ENCODE measurements around the gene ANKRD11. TPM values are rescaled to one million over a fixed set of nuclear protein-coding genes. Genes with fewer than 3 reads are reported as not detected.
"Not testable (repeated sequence)": the region's sequence is repeated elsewhere in the genome, so short reads cannot be mapped to it uniquely, and the experiment has no call there.

Gene ANKRD11
- total RNA-seq, 8 experiments from 2014 or later, result 22.6 to 148 (median 52.5) TPM

DNA sequence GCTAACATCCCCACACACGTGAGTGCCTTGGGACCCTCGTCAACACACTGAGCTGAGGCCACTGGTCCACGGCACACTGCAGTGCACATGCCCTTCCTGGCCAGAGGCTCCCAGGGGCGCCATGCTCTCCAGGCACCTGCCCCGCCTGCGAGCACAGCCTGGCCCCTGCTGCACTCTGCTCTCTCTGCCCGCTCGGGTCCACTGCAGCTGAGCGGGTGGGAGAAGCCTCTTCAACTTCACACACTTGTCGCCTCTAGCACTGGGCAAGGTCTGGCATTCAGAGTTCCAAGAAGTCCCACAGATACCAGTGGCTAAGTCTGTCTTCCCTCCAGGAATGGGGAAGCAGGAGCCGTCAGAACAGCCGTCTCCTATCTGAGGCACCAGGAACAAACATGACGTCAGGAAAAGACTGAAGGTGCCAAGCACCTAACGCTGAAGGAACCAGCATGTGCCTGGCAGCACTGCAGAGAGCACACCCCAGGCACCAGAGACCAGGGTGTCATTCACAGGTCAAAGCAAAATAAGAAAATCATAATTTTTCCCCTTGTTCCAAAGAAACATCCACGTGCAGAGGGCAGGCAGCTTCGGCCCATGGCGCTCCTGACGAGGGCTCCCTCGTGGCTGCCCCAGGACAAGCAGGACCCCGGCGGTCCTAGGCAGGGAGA is 189.9 kb downstream of the ANKRD11 start:
- Histone ChIP-seq H3K4me1 (replicated peaks in 1 of 2) (peaks cover 22 to 29% of the 10 kb centered on the region in 2 donors), H3K27ac (no peak overlapping the region), H3K4me3 (no peak overlapping the region)
- in situ Hi-C loops (cut with MboI; ENCODE audit: low pct_unique_long_range_greater_than_20kb in 2 of 9, low sequenced_read_pairs in 9 of 9, unreplicated experiment in 9 of 9), result no loop called here
- WGBS, 10 experiments, result 81 to 100% (median 94%) methylated on average over 2 to 7 of the region's 21 CpGs; no CpG with 5 or more reads in 2 of the 10 experiments
- ATAC-seq (replicated peaks in 6 of 8), result no peak

DNA sequence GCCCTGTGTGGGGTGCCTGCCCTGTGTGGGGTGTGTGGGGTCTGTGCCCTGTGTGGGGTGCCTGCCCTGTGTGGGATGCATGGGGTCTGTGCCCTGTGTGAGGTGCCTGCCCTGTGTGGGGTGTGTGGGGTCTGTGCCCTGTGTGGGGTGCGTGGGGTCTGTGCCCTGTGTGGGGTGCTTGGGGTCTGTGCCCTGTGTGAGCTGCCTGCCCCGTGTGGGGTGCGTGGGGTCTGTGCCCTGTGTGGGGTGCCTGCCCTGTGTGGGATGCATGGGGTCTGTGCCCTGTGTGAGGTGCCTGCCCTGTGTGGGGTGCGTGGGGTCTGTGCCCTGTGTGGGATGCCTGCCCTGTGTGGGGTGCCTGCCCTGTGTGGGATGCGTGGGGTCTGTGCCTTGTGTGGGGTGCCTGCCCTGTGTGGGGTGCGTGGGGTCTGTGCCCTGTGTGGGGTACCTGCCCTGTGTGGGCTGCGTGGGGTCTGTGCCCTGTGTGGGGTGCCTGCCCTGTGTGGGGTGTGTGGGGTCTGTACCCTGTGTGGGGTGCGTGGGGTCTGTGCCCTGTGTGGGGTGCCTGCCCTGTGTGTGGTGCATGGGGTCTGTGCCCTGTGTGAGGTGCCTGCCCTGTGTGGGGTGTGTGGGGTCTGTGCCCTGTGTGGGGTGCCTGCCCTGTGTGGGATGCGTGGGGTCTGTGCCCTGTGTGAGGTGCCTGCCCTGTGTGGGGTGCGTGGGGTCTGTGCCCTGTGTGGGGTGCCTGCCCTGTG is 190.8 kb downstream of the ANKRD11 start:
- in situ Hi-C loops (cut with MboI; ENCODE audit: low pct_unique_long_range_greater_than_20kb in 2 of 9, low sequenced_read_pairs in 9 of 9, unreplicated experiment in 9 of 9); H3K4me3 ChIP-seq; ATAC-seq (replicated peaks in 6 of 8); H3K27ac ChIP-seq: not testable (repeated sequence)
- H3K4me1 ChIP-seq (replicated peaks in 1 of 2), result peaks cover 22 to 29% of the 10 kb centered on the region in 2 donors
- WGBS, 10 experiments, result no CpG with 5 or more reads among the region's 10 CpGs

DNA sequence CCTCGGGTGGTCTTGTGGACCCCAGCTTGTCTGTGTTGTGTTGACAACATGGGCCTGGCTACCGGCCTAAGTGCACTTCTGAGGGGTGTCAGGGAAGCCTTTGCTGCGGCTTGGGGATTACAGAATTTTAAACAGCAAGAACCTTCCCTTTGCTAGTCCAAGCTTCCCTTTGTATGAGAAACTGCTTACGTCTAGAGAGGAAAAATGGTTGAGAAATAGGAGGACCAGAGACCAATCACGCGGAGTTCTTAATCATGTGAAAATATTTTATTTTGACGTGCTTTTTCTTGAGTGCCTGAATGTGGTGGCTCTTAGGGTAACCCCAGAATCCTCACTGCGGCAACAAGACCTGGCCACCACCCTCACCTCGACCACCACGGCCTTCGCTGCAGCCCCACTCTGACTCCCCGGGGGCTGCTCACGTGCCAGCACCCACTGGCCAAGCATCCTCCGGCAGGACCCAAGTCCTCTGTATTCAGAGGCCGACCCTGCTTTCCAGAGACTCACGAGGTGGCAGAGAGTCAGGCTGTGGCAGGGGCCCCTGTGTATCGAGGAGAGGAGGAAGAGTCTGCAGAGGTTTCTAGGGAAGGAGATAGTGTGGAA is 191.6 kb downstream of the ANKRD11 start:
- in situ Hi-C loops (cut with MboI; ENCODE audit: low pct_unique_long_range_greater_than_20kb in 2 of 9, low sequenced_read_pairs in 9 of 9, unreplicated experiment in 9 of 9), result no loop called here
- 77 to 96% (median 93%) methylated on average over 2 to 11 of the region's 17 CpGs; no CpG with 5 or more reads in 3 of the 10 experiments for WGBS, 10 experiments
- Histone ChIP-seq H3K4me3 (no peak overlapping the region), H3K27ac (peak overlapping the region in 1 of 2 donors; percentile 37), H3K4me1 (replicated peaks in 1 of 2) (peaks cover 22 to 33% of the 10 kb centered on the region in 2 donors)
- ATAC-seq (replicated peaks in 6 of 8), result no peak

DNA sequence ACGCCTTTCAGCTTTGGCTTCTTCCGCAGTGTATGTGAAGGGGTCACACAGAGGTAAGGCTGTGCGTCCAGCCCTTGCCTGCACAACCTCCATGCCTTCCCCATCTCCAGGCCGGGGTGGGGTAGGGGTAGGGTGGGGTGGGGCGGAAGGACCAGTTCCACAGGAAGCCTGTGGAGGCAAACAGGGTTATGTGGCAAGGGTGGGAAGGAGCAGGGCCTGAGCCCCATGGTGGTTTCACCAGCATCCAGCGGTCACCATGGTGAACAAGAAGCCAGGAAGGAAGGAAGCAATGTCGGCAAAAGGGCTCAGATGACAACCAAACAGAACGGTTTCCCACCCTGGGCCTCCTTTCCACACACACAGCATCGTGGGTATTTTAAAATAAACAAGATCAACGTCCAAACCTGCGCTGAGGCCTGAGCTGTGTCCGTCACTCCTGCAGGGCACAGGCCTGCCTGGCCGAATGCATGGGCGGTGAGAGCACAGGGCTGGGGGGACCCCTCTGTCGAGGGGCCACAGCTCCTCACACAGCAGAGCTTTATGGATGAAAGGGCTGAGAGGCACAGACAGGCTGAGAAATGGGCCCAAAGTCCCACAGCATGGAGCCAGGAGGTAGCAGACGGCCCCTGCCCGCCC is 192.3 kb downstream of the ANKRD11 start:
- ATAC-seq (replicated peaks in 6 of 8), result no peak
- H3K27ac ChIP-seq, result peak overlapping the region in 1 of 2 donors; percentile 37
- H3K4me3 ChIP-seq, result no peak overlapping the region
- in situ Hi-C loops (cut with MboI; ENCODE audit: low pct_unique_long_range_greater_than_20kb in 2 of 9, low sequenced_read_pairs in 9 of 9, unreplicated experiment in 9 of 9), result no loop called here
- 27 to 100% (median 97%) methylated on average over 1 to 6 of the region's 17 CpGs; no CpG with 5 or more reads in 5 of the 10 experiments for WGBS, 10 experiments
- peaks cover 22 to 34% of the 10 kb centered on the region in 2 donors for H3K4me1 ChIP-seq (replicated peaks in 1 of 2)

DNA sequence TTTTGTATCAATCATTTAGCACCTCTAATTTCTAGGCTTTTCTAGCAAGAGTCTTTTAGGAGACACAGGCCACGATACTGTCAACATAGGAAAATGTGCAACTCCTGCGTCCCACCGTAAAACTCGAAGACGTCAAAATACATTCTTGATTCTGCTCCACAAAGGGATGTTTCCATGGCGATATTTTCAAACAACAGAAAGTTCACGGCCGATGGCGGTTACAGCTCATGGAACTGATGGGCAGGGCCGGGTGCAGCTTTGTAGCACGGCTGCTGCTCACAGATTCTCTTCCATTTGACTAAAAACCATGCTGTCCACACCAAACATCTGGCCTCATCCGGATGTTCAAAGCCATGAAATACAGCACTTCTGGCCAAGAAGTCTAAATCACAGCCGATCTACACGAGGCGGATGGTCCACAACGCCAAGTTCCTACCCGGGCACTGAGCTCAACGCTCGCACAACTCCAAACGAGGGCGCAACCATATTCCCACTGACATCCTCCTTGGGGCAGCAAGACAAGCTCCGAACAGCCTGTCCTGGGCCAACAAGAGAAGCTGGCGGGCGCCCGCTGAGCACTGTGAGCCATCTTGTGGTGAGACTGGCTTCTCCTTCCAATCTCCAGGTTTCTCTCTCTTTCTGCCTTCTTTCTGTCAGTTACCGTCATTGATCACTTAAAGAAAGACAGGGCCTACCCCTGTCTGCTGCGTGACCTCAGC is 193.0 kb downstream of the ANKRD11 start:
- 52 to 93% (median 75%) methylated on average over 5 to 21 of the region's 27 CpGs; no CpG with 5 or more reads in 3 of the 10 experiments for WGBS, 10 experiments
- ATAC-seq (replicated peaks in 6 of 8), result no peak
- H3K4me1 ChIP-seq (replicated peaks in 1 of 2), result peaks cover 22 to 34% of the 10 kb centered on the region in 2 donors

DNA sequence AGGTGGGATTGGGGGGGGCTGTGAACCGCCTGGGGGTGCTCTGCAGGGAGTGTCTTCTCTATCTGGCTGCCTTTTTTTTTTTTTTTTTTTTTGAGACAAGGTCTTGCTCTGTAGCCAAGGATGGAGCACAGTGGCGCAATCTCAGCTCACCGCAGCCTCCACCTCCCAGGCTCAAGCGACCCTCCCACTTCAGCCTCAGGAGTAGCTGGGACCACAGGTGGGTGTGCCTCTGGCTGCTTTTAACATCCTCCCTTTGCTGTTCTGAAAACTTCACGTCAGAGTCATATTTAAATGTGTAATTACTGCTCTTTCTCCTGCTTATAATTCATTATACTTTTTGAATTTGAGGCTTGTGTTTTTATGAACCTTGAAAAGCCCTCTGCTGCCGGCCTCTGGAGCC is 194.4 kb downstream of the ANKRD11 start:
- WGBS, 10 experiments, result 40 to 100% (median 90%) methylated on average over 1 to 2 of the region's 6 CpGs; no CpG with 5 or more reads in 3 of the 10 experiments
- Histone ChIP-seq H3K27ac (no peak overlapping the region), H3K4me3 (no peak overlapping the region), H3K4me1 (replicated peaks in 1 of 2) (peaks cover 22 to 27% of the 10 kb centered on the region in 2 donors)
- in situ Hi-C loops (cut with MboI; ENCODE audit: low pct_unique_long_range_greater_than_20kb in 2 of 9, low sequenced_read_pairs in 9 of 9, unreplicated experiment in 9 of 9), result no loop called here
- peak in 1 of 8 experiments; percentile 24 for ATAC-seq (replicated peaks in 6 of 8)

More for the DNA sequence above, 193.0 kb downstream of the ANKRD11 start:
- in situ Hi-C loops (cut with MboI; ENCODE audit: low pct_unique_long_range_greater_than_20kb in 2 of 9, low sequenced_read_pairs in 9 of 9, unreplicated experiment in 9 of 9), result no loop called here
- Histone ChIP-seq H3K27ac (peak overlapping the region in 1 of 2 donors; percentile 37), H3K4me3 (no peak overlapping the region)

DNA sequence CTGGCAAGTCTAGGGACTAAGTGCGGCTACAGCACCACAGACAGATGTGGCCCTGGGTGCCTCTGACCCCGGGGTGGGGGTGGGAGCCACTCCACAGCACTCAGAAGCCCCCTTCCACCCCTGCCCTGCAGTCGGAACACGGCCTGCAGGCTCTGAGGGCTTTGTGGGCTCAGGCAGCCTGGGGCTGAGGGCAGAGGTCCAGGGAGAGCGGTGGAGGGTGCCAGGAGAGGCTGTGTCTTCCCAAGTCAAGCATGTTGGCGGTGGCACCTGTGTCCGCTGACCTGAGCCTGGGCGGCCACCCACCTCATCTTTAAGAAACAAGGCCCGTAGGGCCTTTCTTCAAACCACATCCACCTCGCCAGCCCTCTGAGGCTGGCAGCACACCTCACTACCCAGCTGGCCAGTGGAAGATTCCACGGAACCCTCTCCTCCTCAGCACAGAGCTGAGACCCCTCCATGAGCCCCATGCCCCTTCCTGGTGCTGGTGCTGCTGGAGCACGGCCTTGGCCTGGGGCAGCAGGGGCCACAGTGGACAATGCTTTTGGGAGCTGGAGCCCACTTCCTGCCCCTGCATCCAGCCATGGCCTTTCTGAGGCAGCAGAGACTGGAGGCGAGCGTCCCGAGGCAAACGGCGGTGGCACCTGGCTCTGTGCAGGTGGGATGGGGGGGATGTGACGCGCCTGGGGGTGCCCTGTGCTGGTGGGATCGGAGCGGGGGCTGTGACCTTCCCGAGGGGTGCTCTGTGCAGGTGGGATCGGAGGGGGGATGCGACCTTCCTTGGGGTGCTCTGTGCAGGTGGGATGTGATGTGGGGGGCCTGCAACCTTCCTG is 195.1 kb downstream of the ANKRD11 start:
- 97 to 100% (median 100%) methylated on average over 1 to 6 of the region's 24 CpGs; no CpG with 5 or more reads in 7 of the 10 experiments for WGBS, 10 experiments
- Histone ChIP-seq H3K27ac (no peak overlapping the region), H3K4me3 (no peak overlapping the region), H3K4me1 (replicated peaks in 1 of 2) (peaks cover 22 to 27% of the 10 kb centered on the region in 2 donors)
- ATAC-seq (replicated peaks in 6 of 8), result no peak
- in situ Hi-C loops (cut with MboI; ENCODE audit: low pct_unique_long_range_greater_than_20kb in 2 of 9, low sequenced_read_pairs in 9 of 9, unreplicated experiment in 9 of 9), result no loop called here

DNA sequence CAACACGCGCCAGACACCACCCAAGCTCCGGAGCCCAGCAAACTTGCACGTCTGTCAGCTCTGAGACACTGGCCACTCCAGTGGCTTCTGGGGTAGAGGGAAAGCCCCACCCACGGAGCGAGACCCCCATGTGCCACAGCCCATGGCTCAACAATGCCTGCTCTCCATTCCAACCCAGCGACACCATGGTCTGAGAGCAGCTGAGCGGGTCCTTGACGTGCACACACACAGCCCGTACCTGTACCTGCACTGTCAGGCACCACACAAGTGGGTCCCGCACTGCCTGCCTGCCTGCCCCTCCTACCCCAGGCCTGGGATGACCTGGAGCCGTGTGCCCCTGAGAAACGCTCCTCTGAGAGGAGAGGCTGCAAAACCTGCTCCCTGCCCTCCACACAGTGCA is 195.9 kb downstream of the ANKRD11 start:
- in situ Hi-C loops (cut with MboI; ENCODE audit: low pct_unique_long_range_greater_than_20kb in 2 of 9, low sequenced_read_pairs in 9 of 9, unreplicated experiment in 9 of 9), result no loop called here
- 77 to 93% (median 92%) methylated on average over 3 to 10 of the region's 13 CpGs; no CpG with 5 or more reads in 6 of the 10 experiments for WGBS, 10 experiments
- no peak for ATAC-seq (replicated peaks in 6 of 8)
- Histone ChIP-seq H3K4me1 (replicated peaks in 1 of 2) (peaks cover 22 to 27% of the 10 kb centered on the region in 2 donors), H3K27ac (no peak overlapping the region), H3K4me3 (no peak overlapping the region)

DNA sequence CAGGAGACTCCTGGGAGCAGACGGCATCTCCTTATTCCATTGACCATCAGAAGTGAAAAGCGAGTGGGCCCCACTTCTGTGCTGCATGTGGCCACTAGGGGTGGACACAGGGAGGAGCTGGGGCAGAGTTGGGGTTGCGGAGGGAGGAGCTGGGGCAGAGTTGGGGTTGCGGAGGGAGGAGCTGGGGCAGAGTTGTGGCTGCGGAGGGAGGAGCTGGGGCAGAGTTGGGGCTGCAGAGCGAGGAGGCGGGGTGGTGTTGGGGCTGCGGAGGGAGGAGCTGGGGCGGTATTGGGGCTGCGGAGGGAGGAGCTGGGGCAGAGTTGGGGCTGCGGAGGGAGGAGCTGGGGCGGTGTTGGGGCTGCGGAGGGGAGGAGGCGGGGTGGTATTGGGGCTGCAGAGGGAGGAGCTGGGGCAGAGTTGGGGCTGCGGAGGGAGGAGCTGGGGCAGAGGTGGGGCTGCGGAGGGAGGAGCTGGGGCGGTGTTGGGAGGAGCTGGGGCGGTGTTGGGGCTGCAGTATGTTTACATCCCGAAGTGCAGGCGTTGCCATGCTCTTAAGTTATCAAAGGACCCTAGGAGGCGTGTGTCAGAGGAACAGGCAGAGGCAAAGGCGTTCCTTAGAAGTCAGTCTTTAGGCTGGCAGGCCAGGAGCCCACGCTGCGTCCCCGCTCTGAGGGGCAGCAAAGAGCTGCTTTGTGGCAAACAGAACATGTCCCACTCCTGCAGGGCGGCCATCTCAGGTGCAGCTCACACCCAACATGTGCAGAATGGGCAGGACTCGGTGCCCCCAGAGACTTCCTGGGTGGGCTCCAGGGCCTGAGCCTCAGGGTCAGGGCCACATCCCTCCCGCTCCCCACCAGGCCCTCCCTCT is 196.9 kb downstream of the ANKRD11 start:
- peaks cover 22 to 25% of the 10 kb centered on the region in 2 donors for H3K4me1 ChIP-seq (replicated peaks in 1 of 2)

DNA sequence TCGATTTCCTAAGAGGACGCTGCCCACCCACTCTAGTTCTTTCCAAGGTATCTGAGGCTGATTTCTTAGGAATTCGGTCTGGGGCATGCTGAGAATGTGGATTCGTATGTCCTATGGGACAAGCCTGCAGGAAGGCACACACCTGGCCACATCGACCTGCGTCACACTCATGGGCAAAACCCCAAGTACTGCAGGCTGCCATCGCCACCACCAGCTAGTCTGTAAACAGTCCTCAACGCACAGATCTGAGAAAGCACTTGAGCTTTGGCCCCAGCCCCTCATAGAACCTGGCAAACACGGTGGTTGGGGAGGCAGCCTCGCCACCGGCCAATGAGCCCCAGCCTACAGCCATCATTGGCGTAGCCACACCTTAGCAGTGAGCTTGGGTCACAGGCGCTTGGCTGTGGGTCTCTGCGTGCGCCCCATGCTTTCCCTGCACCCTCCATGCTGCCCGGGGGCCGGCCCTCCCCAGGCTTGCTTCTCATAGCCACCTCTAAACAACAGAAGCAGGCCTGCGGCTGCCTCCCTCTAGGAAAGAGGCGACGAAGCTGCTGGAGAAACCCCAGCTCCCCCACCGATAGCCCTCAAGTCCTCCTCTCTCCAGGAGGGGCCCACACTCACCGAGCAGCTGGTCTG is 197.8 kb downstream of the ANKRD11 start:
- Histone ChIP-seq H3K4me3 (no peak overlapping the region), H3K27ac (no peak overlapping the region), H3K4me1 (replicated peaks in 1 of 2) (peaks cover 16% of the 10 kb centered on the region in 2 donors)
- 60 to 94% (median 79%) methylated on average over 1 to 9 of the region's 22 CpGs; no CpG with 5 or more reads in 2 of the 10 experiments for WGBS, 10 experiments
- ATAC-seq (replicated peaks in 6 of 8), result no peak
- in situ Hi-C loops (cut with MboI; ENCODE audit: low pct_unique_long_range_greater_than_20kb in 2 of 9, low sequenced_read_pairs in 9 of 9, unreplicated experiment in 9 of 9), result no loop called here

More for the DNA sequence above, 196.9 kb downstream of the ANKRD11 start:
- Histone ChIP-seq H3K4me3 (no peak overlapping the region), H3K27ac (peak overlapping the region in 1 of 2 donors; percentile 37)
- in situ Hi-C loops (cut with MboI; ENCODE audit: low pct_unique_long_range_greater_than_20kb in 2 of 9, low sequenced_read_pairs in 9 of 9, unreplicated experiment in 9 of 9), result no loop called here
- ATAC-seq (replicated peaks in 6 of 8), result peak in 4 of 8 experiments; percentile 14 to 44 (median 36)
- WGBS, 10 experiments, result 93% methylated on average over 5 of the region's 28 CpGs; no CpG with 5 or more reads in 9 of the 10 experiments

Data from motor neuron (in vitro differentiated cells).